SK-N-SH (cell line): ENCODE results near the gene FAM221A.
"Not testable (repeated sequence)": the region's sequence is repeated elsewhere in the genome, so short reads cannot be mapped to it uniquely, and the experiment has no call there.

Source experiments
- EZH2phosphoT487 ChIP-seq: fragments of 200-600 bp; sonication (generic); IDR thresholded peaks from 2 replicates; pipeline ENCODE4 v1.6.1; 2017; ENCODE audit warnings: low read depth, mixed run types, mild to moderate bottlenecking, antibody characterized with exemption, moderate library complexity, borderline replicate concordance
- YY1 ChIP-seq: IDR thresholded peaks from 2 replicates; pipeline ENCODE4 v1.4.0; 2012; ENCODE audit warnings: low read depth, mild to moderate bottlenecking
- TF ChIP-seq, protein P1 (sequence below): fragments of 200-600 bp; sonication (generic); IDR thresholded peaks from 2 replicates; pipeline ENCODE4 v1.6.1; 2017; ENCODE audit warnings: antibody characterized with exemption, mild to moderate bottlenecking, moderate library complexity
- TF ChIP-seq, protein P2 (sequence below): IDR thresholded peaks from 2 replicates; pipeline ENCODE4 v1.4.0; 2012; ENCODE audit warnings: low read depth, borderline replicate concordance

DNA sequence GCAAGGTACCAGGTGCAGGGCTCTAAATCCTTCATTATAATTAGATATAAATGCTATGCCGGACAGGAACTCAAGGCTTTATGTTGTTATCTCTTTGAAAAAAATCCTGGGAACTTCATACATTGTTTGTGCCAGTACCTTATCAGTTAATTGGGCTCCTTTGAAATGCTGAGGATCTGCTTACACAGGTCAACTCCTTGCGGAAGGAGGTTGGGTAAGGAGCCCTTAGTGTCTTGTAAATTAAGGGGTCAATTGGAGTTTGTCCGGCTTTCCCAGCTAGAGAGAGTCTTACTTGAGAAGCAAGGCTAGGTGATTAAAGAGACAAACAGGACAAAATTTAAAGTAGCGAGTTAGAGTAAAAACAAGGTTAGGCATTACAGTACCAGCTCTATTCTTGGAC lies 44.1 kb downstream of the FAM221A start:
- not testable (repeated sequence) for TF ChIP-seq EZH2phosphoT487, YY1
- TF ChIP-seq, protein P1, sequence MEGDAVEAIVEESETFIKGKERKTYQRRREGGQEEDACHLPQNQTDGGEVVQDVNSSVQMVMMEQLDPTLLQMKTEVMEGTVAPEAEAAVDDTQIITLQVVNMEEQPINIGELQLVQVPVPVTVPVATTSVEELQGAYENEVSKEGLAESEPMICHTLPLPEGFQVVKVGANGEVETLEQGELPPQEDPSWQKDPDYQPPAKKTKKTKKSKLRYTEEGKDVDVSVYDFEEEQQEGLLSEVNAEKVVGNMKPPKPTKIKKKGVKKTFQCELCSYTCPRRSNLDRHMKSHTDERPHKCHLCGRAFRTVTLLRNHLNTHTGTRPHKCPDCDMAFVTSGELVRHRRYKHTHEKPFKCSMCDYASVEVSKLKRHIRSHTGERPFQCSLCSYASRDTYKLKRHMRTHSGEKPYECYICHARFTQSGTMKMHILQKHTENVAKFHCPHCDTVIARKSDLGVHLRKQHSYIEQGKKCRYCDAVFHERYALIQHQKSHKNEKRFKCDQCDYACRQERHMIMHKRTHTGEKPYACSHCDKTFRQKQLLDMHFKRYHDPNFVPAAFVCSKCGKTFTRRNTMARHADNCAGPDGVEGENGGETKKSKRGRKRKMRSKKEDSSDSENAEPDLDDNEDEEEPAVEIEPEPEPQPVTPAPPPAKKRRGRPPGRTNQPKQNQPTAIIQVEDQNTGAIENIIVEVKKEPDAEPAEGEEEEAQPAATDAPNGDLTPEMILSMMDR = not testable (repeated sequence)
- TF ChIP-seq, protein P2, sequence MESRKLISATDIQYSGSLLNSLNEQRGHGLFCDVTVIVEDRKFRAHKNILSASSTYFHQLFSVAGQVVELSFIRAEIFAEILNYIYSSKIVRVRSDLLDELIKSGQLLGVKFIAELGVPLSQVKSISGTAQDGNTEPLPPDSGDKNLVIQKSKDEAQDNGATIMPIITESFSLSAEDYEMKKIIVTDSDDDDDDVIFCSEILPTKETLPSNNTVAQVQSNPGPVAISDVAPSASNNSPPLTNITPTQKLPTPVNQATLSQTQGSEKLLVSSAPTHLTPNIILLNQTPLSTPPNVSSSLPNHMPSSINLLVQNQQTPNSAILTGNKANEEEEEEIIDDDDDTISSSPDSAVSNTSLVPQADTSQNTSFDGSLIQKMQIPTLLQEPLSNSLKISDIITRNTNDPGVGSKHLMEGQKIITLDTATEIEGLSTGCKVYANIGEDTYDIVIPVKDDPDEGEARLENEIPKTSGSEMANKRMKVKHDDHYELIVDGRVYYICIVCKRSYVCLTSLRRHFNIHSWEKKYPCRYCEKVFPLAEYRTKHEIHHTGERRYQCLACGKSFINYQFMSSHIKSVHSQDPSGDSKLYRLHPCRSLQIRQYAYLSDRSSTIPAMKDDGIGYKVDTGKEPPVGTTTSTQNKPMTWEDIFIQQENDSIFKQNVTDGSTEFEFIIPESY = not testable (repeated sequence)
